Mucosa of descending colon (tissue), 3 donors: ENCODE data around the gene NCEH1. TPM values are rescaled to one million over a fixed set of nuclear protein-coding genes. Genes with fewer than 3 reads are reported as not detected.

Experiments
- ATAC-seq: fragments of 200-7000 bp; cut with Tn5 transposase; one replicate; pipeline ENCODE4 v1.9.1; 2020; ENCODE audit warnings: mild to moderate bottlenecking, moderate library complexity
- DNase-seq, 3 donors: peaks; one replicate each; pipeline ENCODE4 v3.0.0-alpha.2; 2020
- H3K36me3 ChIP-seq: fragments of 200-600 bp; one replicate; pipeline ENCODE4 v1.8.0; 2021; ENCODE audit warnings: low read depth, mild to moderate bottlenecking
- H3K4me1 ChIP-seq: fragments of 200-600 bp; one replicate; pipeline ENCODE4 v1.8.0; 2021; ENCODE audit warnings: low read depth, mild to moderate bottlenecking
- H3K4me3 ChIP-seq: fragments of 200-600 bp; one replicate; pipeline ENCODE4 v1.8.0; 2021; ENCODE audit warnings: mild to moderate bottlenecking
- H3K9me3 ChIP-seq: fragments of 200-600 bp; one replicate; pipeline ENCODE4 v1.8.0; 2021; ENCODE audit warnings: mild to moderate bottlenecking
- intact Hi-C, 2 donors: fragments of 100-400 bp; cut with DNase I in 1 of 2; cut with micrococcal nuclease in 1 of 2; formaldehyde crosslinking; loops; one replicate each; pipeline versions ENCODE4 v1.11.0 to v1.11.1; 2022; cut with DNase I, micrococcal nuclease
- total RNA-seq, 3 donors: library from RNA; stranded (reverse); fragmentation: NEBNext Ultra II Directional in 2 of 3; extraction: Animal tissue kit (Norgen Biotek cat#: 25700) in 2 of 3; gene quantifications; one replicate each; pipeline versions ENCODE4 v1.2.1 to v1.2.4, GENCODE V29; 2021 to 2023
- TF ChIP-seq, protein P1 (sequence below): fragments of 200-600 bp; IDR thresholded peaks from one replicate; pipeline ENCODE4 v1.8.0; 2022; ENCODE audit warnings: antibody characterized with exemption, mild to moderate bottlenecking
- donor health status: DM: no; HTN: no; CAD: no; lungs with moderate emphysema.
- donor health status: DM: no; HTN: no; CAD: no.
- donor health status: DM: no; HTN: yes; CAD: no.

Gene NCEH1
- total RNA-seq, 3 donors from 2014 or later = 21.5 to 63.9 (median 53.3) TPM

DNA sequence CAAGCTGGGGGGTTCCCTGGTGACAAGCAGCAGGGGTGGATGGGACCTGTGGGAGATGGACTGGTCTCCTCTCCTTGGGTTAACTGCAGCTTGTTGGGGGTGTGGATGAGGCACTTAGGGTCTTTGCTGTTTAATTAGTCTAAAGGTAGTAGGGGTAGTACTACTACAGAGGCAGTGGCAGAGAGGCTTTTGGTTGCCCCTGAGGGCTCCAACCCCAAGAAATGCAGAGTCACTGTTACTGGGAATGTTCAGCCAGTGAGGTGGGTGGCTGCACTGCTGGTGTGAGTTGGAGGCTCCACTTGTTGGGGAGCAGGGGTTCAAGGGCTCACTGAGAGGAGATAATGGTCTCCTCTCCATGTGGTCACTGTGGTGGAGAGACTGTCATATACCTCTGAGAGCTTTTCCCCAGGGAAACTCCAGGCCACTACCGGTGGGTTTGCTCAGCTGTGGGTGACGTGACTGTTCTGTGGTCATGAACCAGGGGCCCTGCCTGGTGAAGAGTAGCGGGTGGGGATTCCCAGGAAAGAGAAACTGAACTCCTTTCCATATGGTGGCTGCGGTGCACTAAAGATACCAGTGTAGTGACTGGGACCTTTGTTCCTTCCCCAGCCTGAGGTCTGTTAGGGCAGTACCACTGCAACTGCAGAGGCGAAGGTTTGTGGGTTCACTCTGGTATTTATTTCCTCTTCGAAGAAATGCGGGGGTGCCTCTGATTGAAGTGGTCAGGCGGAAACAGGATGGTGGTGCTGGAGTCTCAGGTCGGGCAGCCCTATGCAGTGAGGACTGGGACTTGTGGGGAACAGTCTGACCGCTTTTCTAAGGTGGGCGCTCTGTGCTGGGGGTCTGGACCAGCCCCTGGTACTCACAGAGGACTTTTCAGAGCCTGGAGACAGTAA lies 118.7 kb downstream of the NCEH1 start:
- TF ChIP-seq, protein P1, sequence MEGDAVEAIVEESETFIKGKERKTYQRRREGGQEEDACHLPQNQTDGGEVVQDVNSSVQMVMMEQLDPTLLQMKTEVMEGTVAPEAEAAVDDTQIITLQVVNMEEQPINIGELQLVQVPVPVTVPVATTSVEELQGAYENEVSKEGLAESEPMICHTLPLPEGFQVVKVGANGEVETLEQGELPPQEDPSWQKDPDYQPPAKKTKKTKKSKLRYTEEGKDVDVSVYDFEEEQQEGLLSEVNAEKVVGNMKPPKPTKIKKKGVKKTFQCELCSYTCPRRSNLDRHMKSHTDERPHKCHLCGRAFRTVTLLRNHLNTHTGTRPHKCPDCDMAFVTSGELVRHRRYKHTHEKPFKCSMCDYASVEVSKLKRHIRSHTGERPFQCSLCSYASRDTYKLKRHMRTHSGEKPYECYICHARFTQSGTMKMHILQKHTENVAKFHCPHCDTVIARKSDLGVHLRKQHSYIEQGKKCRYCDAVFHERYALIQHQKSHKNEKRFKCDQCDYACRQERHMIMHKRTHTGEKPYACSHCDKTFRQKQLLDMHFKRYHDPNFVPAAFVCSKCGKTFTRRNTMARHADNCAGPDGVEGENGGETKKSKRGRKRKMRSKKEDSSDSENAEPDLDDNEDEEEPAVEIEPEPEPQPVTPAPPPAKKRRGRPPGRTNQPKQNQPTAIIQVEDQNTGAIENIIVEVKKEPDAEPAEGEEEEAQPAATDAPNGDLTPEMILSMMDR = no peak
- H3K9me3 ChIP-seq = no peaks in the 10 kb centered on the region
- H3K4me3 ChIP-seq = no peak overlapping the region
- H3K4me1 ChIP-seq = peaks cover 17% of the 10 kb centered on the region
- H3K36me3 ChIP-seq = no peaks in the 10 kb centered on the region
- intact Hi-C loops = loop anchor here in 1 of 2 donors (10.0 kb wide), 1 partner anchor 107 kb away; no protein-coding TSS in a partner anchor
- ATAC-seq = peak; percentile 50
- peak in 1 of 3 donors; percentile 32 for DNase-seq

- ATAC-seq (no peak), DNase-seq (no peak)
- TF ChIP-seq, protein P1 = no peak
- peaks cover 17% of the 10 kb centered on the region for H3K4me1 ChIP-seq
- H3K4me3 ChIP-seq = no peak overlapping the region
- intact Hi-C loops = loop anchor here in 1 of 2 donors (10.0 kb wide), 1 partner anchor 106 kb away; no protein-coding TSS in a partner anchor
- H3K36me3 ChIP-seq = no peaks in the 10 kb centered on the region
- H3K9me3 ChIP-seq = no peaks in the 10 kb centered on the region
These were observed 119.7 kb downstream of the NCEH1 start for GRCh38 chr3:172591125-172591605.

DNA sequence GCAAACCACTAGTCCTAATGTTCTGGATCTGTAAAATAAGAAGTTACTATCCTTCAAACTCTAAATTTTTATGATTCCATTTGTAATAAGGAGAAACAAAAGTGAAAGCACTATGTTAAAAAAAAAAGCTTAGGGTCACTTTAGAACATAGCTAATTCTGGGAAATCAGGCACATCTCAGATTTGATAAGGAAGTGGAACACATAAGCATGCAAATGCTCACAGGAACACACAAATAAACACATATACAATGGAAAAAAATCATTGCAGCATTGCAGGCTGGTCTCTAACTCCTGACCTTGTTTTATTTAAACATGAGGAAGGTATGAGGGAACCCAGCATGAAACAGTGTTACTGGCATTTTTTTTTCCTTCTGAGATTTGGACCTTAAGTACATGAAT lies 124.4 kb downstream of the NCEH1 start:
- TF ChIP-seq, protein P1 = no peak
- ATAC-seq = peak; percentile 47
- H3K9me3 ChIP-seq = no peaks in the 10 kb centered on the region
- H3K36me3 ChIP-seq = no peaks in the 10 kb centered on the region
- DNase-seq = no peak
- intact Hi-C loops = no loop called here
- H3K4me1 ChIP-seq = no peaks in the 10 kb centered on the region
- H3K4me3 ChIP-seq = no peak overlapping the region

GRCh38 chr3:172585954-172586353 lies 124.9 kb downstream of the NCEH1 start:
- ATAC-seq = no peak
- DNase-seq = no peak
- Histone ChIP-seq H3K4me1 (no peaks in the 10 kb centered on the region), H3K4me3 (no peak overlapping the region), H3K9me3 (no peaks in the 10 kb centered on the region), H3K36me3 (no peaks in the 10 kb centered on the region)
- TF ChIP-seq, protein P1 = no peak
- intact Hi-C loops = no loop called here

DNA sequence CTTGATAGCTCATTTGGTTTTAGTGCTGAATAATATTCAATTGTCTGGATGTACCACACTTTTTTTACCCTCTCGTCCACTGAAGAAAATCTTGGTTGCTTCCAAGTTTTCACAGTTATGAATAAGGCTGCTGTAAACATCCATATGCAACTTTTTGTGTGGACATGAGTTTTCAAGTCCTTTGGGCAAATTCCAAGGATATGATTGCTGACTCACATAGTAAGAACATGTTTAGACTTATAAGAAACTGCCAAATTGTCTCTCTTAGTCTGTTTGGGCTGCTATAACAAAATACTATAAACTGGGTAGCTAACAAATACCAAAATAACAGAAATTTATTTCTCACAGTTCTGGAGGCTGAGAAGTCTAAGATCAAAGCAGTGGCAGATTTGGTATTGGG lies 128.2 kb downstream of the NCEH1 start:
- no peak for DNase-seq
- H3K9me3 ChIP-seq = no peaks in the 10 kb centered on the region
- intact Hi-C loops = no loop called here
- peaks cover 4% of the 10 kb centered on the region for H3K4me1 ChIP-seq
- H3K4me3 ChIP-seq = no peak overlapping the region
- TF ChIP-seq, protein P1 = no peak
- no peak for ATAC-seq
- H3K36me3 ChIP-seq = no peaks in the 10 kb centered on the region
